NCI-H460 (cell line): ENCODE data around the gene MIEF2. TPM values are rescaled to one million over a fixed set of nuclear protein-coding genes. Genes with fewer than 3 reads are reported as not detected.

Experiments
- DNase-seq: peaks from one replicate; pipeline ENCODE4 v3.0.0-alpha.2; 2016; ENCODE audit warnings: low read depth; ENCODE audit errors: extremely low read depth
- total RNA-seq: library from RNA; depleted of rRNA; stranded (reverse); fragments of >200 nt; shearing (Covaris generic); gene quantifications from 2 replicates; pipeline ENCODE4 v1.2.3, GENCODE V29; 2014

Gene MIEF2
- total RNA-seq, 1 experiment from 2014 or later: 5.3 TPM

DNA sequence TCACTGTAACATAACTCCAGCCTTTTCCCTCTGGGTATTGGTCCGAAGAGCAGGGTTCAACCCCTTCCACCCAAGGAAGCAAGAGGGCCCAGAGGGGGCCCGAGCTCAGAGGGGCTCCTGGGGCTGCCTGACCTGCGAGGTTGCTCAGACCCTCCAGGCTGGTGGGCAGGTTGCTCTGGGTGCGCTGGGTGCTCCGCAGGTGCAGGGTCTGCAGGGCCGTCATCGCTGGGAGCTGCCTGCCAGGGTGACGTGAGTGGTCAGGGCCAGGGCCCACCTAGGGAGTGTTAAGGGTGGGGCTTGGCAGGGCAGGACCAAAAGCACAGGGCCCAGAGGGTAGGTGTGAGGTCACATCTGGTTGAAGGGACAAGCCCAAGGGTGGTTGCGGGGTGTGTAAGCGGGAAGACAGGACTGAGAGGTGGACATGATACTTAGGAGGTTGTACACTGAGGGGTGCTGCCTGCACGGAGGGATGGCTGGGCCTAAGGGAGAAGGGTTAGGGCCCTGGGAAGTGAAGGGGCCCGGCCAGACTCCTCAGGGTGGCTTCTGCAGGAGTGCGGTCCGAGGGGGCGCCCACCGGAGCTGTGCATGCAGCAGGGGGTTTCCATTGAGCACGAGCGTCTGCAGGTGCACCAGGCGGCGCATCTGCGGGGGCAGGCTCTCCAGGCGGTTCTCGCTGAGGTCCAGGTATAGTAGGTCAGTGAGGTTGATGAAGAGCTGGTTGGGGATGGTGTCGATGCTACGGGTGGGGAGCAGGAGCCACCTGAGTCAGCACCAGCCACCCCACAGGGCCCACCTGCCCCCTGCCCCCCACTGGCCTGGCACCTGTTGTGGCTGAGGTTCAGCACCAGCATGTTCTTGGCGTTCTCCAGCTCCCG, 6.3 kb upstream of the MIEF2 start:
- DNase-seq: no peak

DNA sequence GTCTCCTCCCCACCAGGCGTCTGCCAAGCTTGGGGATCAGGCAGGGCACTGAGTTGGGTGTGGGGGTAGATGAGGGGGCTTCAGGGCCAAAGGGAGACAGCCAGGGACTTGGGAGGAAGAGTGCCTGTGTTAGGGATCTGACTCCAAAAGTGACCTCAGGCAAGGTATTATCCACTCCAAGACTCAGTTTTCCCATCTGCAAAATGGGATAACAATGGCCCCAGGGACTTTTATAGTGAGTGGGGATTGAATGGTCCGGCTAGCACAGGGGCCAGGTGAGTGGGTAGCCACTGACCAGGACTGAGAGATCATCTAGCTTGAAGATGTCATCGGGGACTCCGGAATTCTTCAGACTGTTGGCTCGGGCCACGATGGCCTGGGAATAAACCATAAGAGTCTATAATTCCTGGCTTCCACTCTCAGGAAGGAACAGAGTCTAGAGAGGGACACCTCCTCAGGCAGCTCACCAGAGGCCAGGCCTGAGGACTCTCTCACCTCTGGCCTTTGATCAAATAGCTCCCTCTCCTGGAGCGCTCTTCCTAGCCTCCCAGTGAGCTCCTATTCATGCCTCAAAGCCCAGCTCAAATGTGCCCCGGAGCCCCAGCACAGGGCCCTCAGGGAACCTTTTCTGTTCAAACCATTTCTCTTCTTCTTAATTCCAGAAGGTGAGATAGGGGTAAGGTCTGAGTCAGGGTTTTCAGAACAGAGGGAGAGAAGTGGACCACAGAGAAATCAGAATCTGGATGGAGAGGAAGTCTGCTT, 5.4 kb upstream of the MIEF2 start:
- DNase-seq: no peak

DNA sequence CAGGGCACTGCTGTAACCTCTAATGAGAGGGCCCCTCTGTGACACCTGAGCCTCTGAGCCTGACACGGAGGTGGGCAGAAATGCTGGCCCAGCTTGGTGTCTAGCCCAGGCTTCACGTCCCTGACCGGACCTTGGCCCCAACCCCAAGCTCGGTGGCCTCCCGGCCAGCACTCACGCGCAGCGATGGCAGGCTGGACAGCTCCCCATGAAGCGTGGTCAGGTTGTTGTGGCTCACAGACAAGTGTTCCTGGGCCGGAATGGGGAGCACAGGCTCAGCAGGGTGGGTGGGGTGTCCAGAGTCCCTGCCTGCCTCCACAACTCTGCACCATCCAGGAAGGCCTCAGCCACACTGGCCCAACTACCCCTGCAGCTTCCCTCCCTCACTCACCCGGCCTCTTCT, 4.1 kb upstream of the MIEF2 start:
- no peak for DNase-seq

DNA sequence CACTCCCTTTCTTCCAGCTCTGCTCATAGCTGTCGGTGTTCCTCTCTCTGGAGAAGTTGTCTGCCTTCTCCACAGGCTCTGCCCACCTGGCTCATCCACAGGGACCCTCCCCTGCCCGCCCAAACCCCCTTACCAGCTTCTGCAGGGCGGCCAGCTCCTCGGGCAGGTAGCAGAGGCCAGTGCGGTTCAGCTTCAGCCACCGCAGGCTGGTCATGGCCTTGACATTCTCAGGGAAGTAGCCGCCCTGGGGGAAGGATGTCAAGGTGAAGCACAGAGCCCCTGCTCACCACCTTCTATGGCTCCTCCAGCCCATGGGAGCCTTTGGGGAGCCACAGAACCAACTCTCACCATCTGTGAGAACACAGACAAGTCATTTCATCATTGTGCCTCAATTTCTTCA, 3.7 kb upstream of the MIEF2 start:
- no peak for DNase-seq

DNA sequence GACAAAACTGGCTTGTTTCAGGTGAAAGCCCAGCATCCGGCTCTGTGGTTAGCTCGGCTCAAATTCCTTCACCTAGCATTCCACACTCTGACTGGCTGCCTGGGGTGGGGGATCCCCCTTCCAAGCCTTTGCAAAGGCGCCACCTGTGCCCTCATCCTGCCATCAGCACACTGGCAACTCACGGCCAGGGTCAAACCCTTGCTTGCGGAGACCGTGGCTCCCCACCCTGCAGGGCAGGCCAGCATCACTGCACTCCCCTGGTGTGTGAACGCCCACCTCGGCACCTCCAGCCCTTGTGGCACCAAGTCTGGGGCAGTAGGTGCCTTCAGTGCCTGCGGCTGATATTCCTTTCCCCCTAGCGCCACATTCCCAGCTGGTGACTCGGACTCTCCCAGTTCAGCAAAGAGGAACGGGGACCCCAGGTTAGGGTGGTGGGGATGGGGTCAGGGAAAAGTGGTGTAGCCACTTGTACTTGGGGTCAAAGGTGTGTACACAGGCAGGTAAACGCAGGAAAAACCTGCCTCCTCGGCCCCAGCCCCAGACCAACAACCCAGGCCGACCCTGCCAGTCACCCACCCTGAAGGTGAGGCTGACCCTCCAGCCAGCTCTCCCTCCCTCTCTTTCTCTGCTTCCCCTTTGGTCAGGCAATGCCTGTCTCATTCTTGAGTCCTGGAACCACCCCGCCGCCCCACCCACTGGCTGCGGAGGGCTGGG, 3.0 kb upstream of the MIEF2 start:
- DNase-seq: no peak

DNA sequence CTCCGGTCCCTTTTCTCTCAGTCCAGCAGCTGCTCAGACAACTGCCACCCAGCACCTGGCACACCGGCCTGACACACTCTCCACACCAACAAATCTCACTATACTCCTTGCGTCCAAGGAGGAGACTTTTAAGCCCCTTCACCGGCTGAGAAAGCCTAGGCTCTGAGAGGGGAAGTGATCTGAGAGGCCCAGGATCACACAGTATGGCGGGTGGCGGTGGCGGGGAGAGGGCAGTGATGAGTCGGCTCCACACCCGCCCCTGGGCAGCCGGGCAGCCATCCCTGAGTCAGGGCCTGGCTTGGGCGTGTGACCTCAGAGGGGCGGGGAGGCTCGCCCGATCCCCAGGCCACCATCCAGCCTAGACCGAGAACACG, 2.5 kb upstream of the MIEF2 start:
- peak; percentile 74 for DNase-seq

DNA sequence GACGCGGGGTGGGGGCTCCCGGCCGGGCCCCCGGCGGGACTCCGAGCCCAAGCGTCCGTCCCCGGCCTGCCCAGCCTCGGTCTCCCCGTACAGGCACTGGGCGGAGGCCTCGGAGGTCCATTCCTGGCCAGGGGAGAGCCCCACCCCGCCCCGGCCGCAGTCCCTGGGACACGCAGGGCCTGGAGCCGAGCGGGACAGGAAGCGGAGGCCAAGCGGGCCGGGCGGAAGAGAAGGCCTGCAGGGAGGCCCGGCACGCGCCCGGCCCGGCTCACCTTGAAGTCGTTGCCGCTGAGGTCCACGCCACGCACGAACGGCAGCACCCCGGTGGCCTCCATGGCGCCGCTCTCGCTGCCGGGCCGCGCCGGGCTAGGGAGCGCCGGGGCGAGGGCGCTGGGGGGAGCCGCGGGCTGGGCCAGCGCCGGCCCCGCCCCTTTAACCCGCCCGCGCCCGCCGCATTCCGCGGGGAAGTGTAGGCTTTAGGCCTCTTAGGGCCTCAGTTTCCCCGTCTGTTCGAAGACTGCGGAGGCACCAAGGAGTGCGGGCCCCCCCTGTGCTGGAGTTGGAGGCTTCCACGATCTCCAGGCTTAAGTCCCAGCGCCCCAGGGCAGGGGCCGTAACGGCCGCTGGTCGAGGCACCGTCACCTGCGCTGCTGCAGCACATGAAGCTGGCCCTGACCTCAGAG, 2.0 kb upstream of the MIEF2 start, which contains the start of gene FLII:
FLII (minus strand) TSS at position 383 of the 683 bp plus-strand sequence; CDS start at position 335, 48 bp downstream.
- peak; percentile 30 for DNase-seq

DNA sequence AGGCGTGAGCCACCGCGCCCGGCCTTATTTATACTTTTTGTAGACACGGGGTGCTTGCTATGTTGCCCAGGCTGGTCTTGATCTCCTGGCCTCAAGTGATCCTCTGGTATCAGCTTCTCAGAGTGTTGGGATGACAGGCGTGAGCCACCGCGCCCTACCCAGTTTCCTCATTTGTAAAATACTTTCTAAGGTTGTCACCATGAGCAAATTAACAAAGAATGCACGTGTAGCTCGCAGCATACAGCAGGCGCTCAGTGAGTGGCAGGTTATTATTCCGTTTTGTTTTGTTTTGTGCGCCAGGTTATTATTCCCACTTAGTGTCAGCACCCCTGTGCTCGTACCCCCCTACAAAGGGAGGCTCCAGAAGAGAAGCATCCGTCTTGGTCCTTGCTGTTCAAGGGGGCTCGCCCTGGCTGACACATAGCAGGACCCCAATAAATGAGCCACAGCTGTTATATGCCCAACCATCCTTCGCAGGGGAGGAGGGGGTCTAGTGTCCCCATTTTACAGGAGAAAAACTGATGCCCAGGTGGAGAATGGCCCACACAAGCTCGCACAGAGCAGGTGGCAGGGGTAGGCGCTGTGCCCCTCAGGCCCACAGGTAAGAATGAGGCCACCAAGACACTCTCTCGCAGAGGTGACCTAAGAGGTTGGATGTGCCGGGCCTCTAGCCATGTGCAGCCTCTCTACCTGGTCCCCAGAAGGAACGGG, 686 bp upstream of the MIEF2 start:
- no peak for DNase-seq

DNA sequence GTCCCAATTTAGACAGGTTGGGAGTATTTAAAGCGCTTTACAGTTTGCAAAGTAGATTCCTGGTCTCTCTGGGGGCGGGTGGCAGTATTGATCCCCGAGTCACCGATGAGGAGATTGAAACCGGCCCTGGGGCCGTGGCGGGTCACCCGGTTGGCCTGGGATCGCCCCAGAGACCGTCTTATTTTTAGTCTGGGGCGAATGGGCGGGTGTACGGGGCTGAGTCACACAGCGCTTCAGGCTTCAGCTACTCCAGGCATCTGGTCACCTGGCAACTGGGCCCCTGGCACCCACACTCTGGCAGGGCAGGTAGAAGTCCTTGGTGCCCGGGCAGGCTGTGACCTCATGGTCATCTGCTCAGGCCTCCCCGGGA, 669 bp downstream of the MIEF2 start:
- peak; percentile 19 for DNase-seq

DNA sequence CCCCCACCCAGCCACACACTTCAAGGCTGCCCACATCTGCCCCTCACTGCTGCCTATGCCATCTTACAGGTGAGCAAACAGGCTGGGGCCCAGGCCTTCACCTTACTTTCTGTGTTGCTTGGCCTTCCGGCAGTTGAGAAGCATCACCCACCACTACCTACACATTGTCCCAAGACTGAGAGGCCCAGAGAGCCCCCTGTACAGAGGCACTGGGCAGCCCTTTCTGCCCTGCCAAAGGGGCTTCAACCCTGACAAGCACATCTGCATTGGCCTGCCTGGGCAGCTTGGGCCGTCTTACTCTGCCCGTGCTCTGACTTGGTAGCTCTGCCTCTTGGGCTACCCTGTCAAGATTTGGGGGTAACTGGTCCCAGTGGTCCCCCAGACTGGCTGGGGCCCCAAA, 1.2 kb downstream of the MIEF2 start:
- no peak for DNase-seq

DNA sequence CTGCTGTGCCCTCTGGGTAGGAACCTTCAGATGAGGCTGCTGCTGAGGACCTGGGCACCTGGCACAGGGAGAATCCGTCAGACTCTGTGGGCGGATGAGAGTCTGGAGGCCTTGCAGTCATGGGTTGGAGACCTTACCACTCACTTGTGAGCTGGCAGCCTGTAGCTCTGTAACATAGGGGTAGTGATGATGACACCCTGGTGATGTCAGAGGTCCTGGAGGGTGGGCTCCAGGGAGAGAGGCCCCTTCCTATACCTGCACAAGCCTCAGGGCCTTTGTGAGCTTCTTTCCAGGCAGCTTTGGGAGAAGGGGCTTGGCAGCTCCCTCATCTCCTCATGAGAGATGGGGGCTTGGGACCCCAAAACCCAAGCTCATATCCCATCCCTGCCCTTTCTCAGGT, 1.6 kb downstream of the MIEF2 start:
- no peak for DNase-seq

DNA sequence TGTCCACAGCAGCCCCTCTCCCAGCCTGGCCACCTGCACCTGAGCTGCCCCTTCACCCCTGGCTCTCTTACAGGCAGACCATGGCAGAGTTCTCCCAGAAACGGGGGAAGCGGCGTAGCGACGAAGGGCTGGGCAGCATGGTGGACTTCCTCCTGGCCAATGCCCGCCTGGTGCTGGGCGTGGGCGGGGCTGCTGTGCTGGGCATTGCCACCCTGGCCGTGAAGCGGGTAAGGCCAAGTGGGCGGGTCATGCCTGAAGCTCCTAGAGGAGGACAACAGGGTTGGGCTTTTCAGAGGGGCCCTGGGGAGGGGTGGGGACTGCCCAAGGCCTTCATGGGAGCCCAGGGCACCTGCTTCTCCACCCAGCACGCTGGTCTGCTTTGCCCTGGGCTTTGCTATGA, 2.2 kb downstream of the MIEF2 start:
- DNase-seq: no peak

DNA sequence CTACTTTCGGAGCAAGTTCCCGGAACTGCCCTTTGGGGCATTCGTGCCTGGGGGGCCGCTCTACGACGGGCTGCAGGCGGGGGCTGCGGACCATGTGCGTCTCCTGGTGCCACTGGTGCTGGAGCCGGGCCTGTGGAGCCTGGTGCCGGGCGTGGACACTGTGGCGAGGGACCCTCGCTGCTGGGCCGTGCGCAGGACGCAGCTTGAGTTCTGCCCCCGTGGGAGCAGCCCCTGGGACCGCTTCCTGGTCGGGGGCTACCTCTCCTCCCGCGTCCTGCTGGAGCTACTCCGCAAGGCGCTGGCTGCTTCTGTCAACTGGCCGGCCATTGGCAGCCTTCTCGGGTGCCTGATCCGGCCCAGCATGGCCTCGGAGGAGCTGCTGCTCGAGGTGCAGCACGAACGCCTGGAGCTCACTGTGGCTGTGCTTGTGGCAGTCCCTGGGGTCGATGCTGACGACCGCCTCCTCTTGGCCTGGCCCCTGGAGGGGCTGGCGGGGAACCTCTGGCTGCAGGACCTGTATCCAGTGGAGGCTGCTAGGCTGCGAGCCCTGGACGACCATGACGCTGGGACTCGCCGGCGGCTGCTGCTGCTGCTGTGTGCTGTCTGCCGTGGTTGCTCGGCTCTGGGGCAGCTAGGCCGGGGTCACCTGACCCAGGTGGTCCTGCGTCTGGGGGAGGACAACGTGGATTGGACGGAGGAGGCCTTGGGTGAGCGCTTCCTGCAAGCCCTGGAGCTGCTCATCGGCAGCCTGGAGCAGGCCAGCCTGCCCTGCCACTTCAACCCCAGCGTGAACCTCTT, 3.6 kb downstream of the MIEF2 start:
- DNase-seq: no peak

DNA sequence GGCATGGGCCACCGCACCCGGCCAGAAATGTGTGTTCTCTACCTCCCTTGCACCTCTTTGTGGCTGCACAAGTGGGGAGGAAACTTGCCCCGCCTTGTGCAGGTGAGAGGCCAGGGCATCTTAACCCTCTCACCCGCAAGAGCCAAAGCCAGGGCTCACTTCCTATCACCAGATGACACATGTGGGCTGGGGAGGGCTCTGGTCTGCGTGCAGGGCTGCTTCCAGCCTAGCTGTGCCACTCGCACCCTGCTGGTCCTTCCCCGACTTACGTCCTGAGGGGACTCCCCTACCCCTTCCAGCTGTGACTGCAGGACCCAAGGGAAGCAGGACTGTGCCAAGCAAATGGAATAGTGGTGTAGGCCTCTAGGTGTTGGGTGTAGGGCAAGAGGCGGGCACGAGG, 6.9 kb downstream of the MIEF2 start:
- no peak for DNase-seq

DNA sequence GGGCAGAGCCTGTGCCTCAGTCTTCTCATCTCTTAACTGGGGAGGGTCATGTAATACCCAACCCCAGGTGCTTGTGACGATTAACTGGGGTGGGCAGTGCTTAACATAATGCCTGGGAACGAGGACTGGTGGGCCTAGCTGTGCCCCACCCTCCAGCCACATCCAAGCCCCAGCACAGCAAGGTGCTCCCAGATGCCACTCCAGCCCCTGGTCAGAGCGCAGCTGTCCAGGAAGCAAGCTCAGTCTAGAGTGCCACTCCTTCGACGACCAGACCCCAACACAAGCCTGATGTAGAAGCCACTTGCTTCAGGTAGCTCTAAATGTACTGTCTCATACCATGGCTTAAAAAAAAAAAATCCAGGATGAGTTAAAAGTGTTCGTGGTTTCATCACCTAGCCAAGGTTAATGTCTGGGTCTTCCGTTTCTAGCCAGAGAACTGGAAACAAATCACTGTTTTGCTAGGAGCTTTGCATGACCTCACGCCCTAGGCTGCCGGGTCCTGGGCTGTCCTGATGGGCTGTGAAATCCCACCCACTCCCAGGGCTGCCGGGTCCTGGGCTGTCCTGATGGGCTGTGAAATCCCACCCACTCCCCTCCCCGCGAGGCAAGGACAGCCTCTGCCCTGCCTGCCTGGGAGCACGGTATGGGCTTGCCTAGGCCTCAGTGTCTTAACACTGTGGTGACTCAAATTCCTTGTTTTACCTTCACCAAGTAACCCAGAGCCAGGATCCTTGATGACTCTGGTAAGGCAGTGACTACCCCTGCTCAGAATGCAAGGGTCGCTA, 7.7 kb downstream of the MIEF2 start:
- DNase-seq: no peak

DNA sequence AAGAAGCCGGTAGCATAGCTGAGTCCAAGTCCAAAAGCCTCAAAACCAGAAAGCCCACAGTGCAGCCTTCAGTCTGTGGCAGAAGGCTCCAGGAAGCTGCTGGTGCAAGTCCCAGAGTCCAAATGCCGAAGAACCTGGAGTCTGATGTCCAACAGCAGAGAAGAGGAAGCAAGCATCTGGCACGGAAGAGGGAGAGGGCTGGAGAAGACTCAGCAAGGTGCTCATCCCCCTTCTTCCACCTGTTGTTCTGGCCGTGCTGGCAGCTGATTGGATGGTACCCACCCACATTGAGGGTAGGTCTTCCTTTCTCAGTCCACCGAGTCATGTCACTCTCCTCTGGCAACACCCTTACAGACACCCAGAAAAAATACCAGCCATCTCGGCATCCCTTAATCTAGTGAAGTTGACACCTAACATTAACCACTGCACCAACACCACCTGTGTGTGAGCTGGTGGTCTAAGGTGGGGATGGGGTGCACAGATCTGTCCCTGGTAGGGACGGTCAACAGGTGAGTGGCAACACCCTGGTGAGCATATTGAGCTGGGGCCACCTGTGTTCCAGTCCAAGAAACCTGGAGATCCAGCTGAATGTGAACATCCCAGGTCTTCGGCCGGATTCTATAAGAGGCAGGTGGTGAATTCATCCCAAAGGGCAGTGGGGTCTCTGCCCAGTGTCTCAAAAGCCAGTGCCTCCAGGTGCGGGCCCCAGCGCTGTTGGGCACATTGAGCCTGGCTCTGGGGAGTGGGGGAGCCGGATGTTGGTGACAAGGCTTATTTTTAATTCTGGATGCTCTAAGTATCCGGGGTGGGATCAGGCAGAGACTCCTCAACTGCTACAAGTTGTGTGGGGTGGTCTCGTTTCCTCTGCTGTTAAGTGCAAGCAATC, 9.8 kb downstream of the MIEF2 start:
- DNase-seq: no peak

DNA sequence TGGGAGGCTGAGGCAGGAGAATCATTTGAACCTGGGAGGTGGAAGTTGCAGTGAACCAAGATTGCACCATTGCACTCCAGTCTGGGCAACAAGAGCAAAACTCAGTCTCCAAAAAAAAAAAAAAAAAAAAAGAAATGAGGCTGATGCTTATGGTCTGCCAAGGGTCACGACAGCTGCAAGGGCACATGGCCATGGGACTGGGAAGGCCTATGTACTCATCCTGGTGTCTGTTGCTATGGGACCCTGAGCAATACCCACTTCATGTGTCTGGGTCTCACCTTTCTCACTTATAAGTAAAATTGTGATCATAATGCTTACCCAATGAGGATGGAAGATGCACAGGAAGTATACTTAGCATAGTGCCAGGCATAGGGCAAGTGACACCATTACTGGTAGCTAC, 16.6 kb downstream of the MIEF2 start:
- no peak for DNase-seq

DNA sequence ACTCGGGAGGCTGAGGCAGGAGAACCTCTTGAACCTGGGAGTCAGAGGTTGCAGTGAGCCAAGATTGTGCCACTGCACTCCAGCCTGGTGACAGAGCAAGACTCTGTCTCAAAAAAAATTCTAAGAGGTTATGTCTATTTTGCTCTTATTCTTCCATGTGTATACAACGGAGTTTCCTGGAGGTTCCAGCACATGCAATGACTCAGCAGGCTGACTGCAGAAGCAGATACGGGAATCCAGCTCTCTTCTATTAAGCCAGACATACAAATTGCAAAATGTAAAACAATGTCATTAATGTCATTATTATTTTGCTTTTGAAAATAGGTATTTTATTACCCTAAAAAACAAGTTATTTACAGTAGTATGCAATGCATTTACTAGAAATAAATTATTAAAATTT, 18.4 kb downstream of the MIEF2 start:
- DNase-seq: no peak
